ENCODE data around the gene NR5A2. TPM values are rescaled to one million over a fixed set of nuclear protein-coding genes. Genes with fewer than 3 reads are reported as not detected.
A peak's percentile ranks its signal among the peaks of the same experiment; 100 is the strongest.

NR5A2 gene
- polyA plus RNA-seq, 1 donor (not counting 4 experiments of a cell fraction or from before 2014, with no cell fraction given) = 0.05 TPM

- Histone ChIP-seq H3K4me2 (ENCODE audit: control insufficient read depth, extremely low read depth, insufficient read depth, low read depth, low read length) (peak overlapping the region; percentile 72), H3K36me3 (ENCODE audit: control insufficient read depth in 2 of 2, extremely low read depth in 1 of 2, insufficient read depth in 2 of 2, low read length in 2 of 2) (no peaks in the 10 kb centered on the region), H3K27me3 (ENCODE audit: control insufficient read depth, extremely low read depth, insufficient read depth, low read length) (peaks cover 96% of the 10 kb centered on the region), H3K9ac (ENCODE audit: control insufficient read depth, extremely low read depth, insufficient read depth, low read length) (no peak overlapping the region), H3K27ac (ENCODE audit: control insufficient read depth, insufficient read depth, low read length) (no peak overlapping the region), H3K9me3 (ENCODE audit: control insufficient read depth, low read depth, low read length) (no peaks in the 10 kb centered on the region), H3K79me2 (ENCODE audit: control insufficient read depth, insufficient read depth, low read length) (no peaks in the 10 kb centered on the region), H4K20me1 (ENCODE audit: control insufficient read depth, extremely low read depth, insufficient read depth, low read length) (peaks cover 5% of the 10 kb centered on the region), H3K4me3 (ENCODE audit: control insufficient read depth in 2 of 3, extremely low read depth in 1 of 3, insufficient read depth in 2 of 3, low read depth in 1 of 3, low read length in 3 of 3) (peak overlapping the region; percentile 40 to 71 (median 66)), H2AFZ (ENCODE audit: control insufficient read depth, low read length) (peak overlapping the region; percentile 70), H3K9me1 (ENCODE audit: control insufficient read depth, extremely low read depth, insufficient read depth, low read length) (no peaks in the 10 kb centered on the region), H3K4me1 (ENCODE audit: control insufficient read depth, extremely low read depth, insufficient read depth, low read length) (peaks cover 15% of the 10 kb centered on the region)
- dilution Hi-C loops (cut with MboI; ENCODE audit: extremely low pct_ligation_motif_present, low sequenced_read_pairs) = no loop called here
- no peak for DNase-seq (ENCODE audit: low read depth, low spot score)
- TF ChIP-seq EZH2 (IDR thresholded peaks at IDR 0.05; ENCODE audit: low read length) = peak; percentile 93
- no peak for TF ChIP-seq CTCF (optimal IDR thresholded peaks at IDR 0.05 in 1 of 3, IDR thresholded peaks at IDR 0.05 in 1 of 3, conservative IDR thresholded peaks at IDR 0.05 in 1 of 3; ENCODE audit: extremely low read depth in 1 of 3, insufficient read depth in 2 of 3, low read length in 3 of 3)
- FAIRE-seq = no peak
These were observed 11.7 kb downstream of the NR5A2 start for GRCh38 chr1:200038981-200039848.

- peak overlapping the region; percentile 70 for H2AFZ ChIP-seq (ENCODE audit: control insufficient read depth, low read length)
- dilution Hi-C loops (cut with MboI; ENCODE audit: extremely low pct_ligation_motif_present, low sequenced_read_pairs) = no loop called here
- H3K4me1 ChIP-seq (ENCODE audit: control insufficient read depth, extremely low read depth, insufficient read depth, low read length) = peaks cover 12% of the 10 kb centered on the region
- H3K36me3 ChIP-seq (ENCODE audit: control insufficient read depth in 2 of 2, extremely low read depth in 1 of 2, insufficient read depth in 2 of 2, low read length in 2 of 2) = no peaks in the 10 kb centered on the region
- peak overlapping the region; percentile 40 to 71 (median 66) for H3K4me3 ChIP-seq (ENCODE audit: control insufficient read depth in 2 of 3, extremely low read depth in 1 of 3, insufficient read depth in 2 of 3, low read depth in 1 of 3, low read length in 3 of 3)
- no peak overlapping the region for H3K9ac ChIP-seq (ENCODE audit: control insufficient read depth, extremely low read depth, insufficient read depth, low read length)
- H3K9me3 ChIP-seq (ENCODE audit: control insufficient read depth, low read depth, low read length) = no peaks in the 10 kb centered on the region
- no peaks in the 10 kb centered on the region for H3K9me1 ChIP-seq (ENCODE audit: control insufficient read depth, extremely low read depth, insufficient read depth, low read length)
- no peak overlapping the region for H3K27ac ChIP-seq (ENCODE audit: control insufficient read depth, insufficient read depth, low read length)
- peak overlapping the region; percentile 72 for H3K4me2 ChIP-seq (ENCODE audit: control insufficient read depth, extremely low read depth, insufficient read depth, low read depth, low read length)
- TF ChIP-seq CTCF (optimal IDR thresholded peaks at IDR 0.05 in 1 of 3, IDR thresholded peaks at IDR 0.05 in 1 of 3, conservative IDR thresholded peaks at IDR 0.05 in 1 of 3; ENCODE audit: extremely low read depth in 1 of 3, insufficient read depth in 2 of 3, low read length in 3 of 3) (no peak), EZH2 (IDR thresholded peaks at IDR 0.05; ENCODE audit: low read length) (peak; percentile 86)
- no peak for DNase-seq (ENCODE audit: low read depth, low spot score)
- no peaks in the 10 kb centered on the region for H3K79me2 ChIP-seq (ENCODE audit: control insufficient read depth, insufficient read depth, low read length)
- peaks cover 5% of the 10 kb centered on the region for H4K20me1 ChIP-seq (ENCODE audit: control insufficient read depth, extremely low read depth, insufficient read depth, low read length)
- peaks cover 89% of the 10 kb centered on the region for H3K27me3 ChIP-seq (ENCODE audit: control insufficient read depth, extremely low read depth, insufficient read depth, low read length)
- no peak for FAIRE-seq
These were observed 12.5 kb downstream of the NR5A2 start for GRCh38 chr1:200039849-200040474.

All from keratinocyte (primary cell).